ACC112 (cell line): Measurements from ENCODE around the gene CCDC88A.

Experiments
- H2AFZ ChIP-seq: fragments of 200-600 bp; sonication (generic); one replicate; pipeline ENCODE4 v1.6.0; 2017; ENCODE audit warnings: antibody characterized with exemption, low read length; ENCODE audit not compliant: unreplicated experiment
- H3K27ac ChIP-seq: fragments of 200-600 bp; sonication (generic); 2 replicates; pipeline ENCODE4 v1.5.1; 2014; ENCODE audit warnings: low read depth, mild to moderate bottlenecking, antibody characterized with exemption, low read length, moderate library complexity
- H3K27me3 ChIP-seq: fragments of 200-600 bp; sonication (generic); 2 replicates; pipeline ENCODE4 v1.6.1; 2014; ENCODE audit warnings: mild to moderate bottlenecking, antibody characterized with exemption, low read length, moderate library complexity, mixed read lengths; ENCODE audit not compliant: insufficient read depth
- H3K36me3 ChIP-seq: fragments of 200-600 bp; sonication (generic); 2 replicates; pipeline ENCODE4 v1.6.1; 2016; ENCODE audit warnings: mild to moderate bottlenecking, antibody characterized with exemption, low read length, moderate library complexity, mixed read lengths; ENCODE audit not compliant: insufficient read depth
- H3K4me1 ChIP-seq: fragments of 200-600 bp; sonication (generic); one replicate; pipeline ENCODE4 v1.6.1; 2016; ENCODE audit warnings: low read length, mixed read lengths; ENCODE audit not compliant: insufficient read depth, unreplicated experiment, control insufficient read depth
- H3K4me3 ChIP-seq: fragments of 200-600 bp; sonication (generic); 2 replicates; pipeline ENCODE4 v1.5.1; 2014; ENCODE audit warnings: mild to moderate bottlenecking, low read depth, low read length
- H3K79me2 ChIP-seq: fragments of 200-600 bp; sonication (generic); one replicate; pipeline ENCODE4 v1.6.0; 2016; ENCODE audit warnings: low read length; ENCODE audit not compliant: control insufficient read depth, unreplicated experiment, insufficient read depth

The CCDC88A gene

DNA sequence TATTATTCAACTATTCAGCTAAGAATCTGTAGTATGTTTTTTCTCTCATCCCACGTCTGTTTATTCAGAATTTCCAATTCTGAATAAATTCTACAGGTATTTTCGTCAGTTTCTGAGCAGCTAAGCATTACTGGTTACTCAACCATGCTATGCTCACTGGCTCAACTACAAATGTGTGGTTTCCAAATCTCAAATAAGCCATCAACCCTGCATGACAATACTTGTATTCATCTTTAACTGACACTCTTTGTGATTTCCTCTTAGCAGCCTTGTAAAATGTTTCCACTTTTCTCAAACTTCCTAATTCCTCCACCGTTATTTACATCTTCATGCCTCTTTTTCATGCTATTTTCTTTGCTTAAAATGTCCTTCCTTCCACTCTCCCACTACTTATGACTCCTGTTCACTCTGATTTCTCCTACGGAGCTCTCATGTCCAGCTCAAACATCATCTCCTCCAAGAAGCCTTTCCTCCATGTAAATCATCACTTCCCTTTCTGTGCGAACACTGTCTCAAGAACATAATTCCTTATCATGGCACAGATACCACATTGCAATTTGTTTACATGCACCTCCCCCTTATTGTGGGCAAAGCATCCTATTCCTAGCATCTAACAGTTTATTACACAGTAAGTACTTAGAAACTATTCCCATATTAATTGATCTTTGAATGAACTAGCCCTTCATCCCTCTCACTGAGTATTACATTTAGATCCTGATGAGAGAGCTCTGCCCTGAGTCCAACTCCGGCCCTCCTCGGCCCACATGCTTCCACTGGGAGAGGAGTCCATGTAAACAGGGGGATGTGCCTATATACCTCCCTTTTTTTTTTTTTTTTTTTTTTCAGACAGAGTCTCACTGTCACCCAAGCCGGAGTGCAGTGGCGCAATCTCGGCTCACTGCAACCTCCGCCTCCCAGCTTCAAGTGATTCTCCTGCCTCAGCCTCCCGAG lies 10.5 kb downstream of the CCDC88A start:
- H3K4me1 ChIP-seq, result peaks cover 9% of the 10 kb centered on the region
- no peaks in the 10 kb centered on the region for H3K27me3 ChIP-seq
- H3K4me3 ChIP-seq, result peak overlapping the region; percentile 67
- H3K36me3 ChIP-seq, result peaks cover 6% of the 10 kb centered on the region; the same call in 1 of the 2 replicates
- peaks cover 54% of the 10 kb centered on the region for H3K79me2 ChIP-seq
- peak overlapping the region; percentile 77 for H3K27ac ChIP-seq
- H2AFZ ChIP-seq, result peak overlapping the region; percentile 45

DNA sequence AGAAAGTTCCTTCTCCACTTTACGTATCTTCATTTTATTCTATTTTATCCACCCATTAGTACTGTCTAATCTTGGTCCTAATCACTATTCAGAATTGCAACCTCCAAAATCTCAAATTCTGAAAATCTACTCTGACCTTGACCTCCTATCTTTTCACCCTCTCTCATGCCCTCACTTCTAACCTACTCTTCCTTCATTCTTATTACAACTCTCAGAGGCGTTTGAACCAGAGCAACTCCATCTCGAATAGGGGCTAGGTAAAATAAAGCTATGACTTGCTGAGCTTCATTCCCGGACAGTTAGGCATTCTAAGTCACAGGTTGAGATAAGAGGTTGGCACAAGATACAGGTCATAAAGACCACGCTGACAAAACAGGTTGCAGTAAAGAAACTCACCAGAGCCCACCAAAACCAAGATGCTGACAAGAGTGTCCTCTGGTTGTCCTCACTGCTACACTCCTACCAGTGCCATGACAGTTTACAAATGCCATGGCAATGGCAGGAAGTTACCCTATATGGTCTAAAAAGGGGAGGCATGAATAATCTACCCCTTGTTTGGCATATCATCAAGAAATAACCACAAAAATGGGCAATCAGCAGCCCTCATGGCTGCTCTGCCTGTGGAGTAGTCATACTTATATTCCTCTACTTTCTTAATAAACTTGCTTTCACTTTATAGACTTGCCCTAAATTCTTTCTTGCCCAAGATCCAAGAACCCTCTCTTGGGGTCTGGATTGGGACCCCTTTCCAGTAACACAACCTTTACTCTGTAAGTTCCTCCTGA lies 11.4 kb downstream of the CCDC88A start:
- peak overlapping the region; percentile 67 for H3K4me3 ChIP-seq

DNA sequence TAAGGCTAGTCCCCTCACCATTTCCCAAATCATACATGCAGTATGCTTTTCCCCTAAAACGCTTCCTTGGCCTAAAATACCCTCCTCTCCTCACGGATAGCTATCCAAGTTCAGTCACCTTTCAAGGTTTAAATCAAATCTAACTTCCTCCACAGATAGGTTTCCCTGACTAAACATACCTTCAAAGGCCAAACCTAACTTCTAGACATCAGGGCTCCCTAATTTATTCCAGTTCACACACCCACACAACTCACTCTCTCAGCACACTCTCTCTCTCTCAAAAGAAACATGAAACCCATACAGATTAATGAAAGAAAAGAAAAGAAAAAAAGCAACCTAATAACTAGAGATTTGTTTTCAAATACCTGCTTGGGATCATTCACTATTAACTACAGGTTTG lies 14.5 kb downstream of the CCDC88A start:
- Histone ChIP-seq H3K27ac (no peak overlapping the region), H3K4me1 (peaks cover 12% of the 10 kb centered on the region), H2AFZ (no peak overlapping the region), H3K79me2 (peaks cover 38% of the 10 kb centered on the region), H3K4me3 (no peak overlapping the region), H3K36me3 (peaks cover 10% of the 10 kb centered on the region), H3K27me3 (no peaks in the 10 kb centered on the region)

More for the DNA sequence above, 11.4 kb downstream of the CCDC88A start:
- H3K27me3 ChIP-seq, result no peaks in the 10 kb centered on the region
- peak overlapping the region; percentile 45 for H2AFZ ChIP-seq
- H3K27ac ChIP-seq, result peak overlapping the region; percentile 77
- H3K4me1 ChIP-seq, result peaks cover 9% of the 10 kb centered on the region
- H3K79me2 ChIP-seq, result peaks cover 52% of the 10 kb centered on the region
- peaks cover 13% of the 10 kb centered on the region; the same call in 1 of the 2 replicates for H3K36me3 ChIP-seq

DNA sequence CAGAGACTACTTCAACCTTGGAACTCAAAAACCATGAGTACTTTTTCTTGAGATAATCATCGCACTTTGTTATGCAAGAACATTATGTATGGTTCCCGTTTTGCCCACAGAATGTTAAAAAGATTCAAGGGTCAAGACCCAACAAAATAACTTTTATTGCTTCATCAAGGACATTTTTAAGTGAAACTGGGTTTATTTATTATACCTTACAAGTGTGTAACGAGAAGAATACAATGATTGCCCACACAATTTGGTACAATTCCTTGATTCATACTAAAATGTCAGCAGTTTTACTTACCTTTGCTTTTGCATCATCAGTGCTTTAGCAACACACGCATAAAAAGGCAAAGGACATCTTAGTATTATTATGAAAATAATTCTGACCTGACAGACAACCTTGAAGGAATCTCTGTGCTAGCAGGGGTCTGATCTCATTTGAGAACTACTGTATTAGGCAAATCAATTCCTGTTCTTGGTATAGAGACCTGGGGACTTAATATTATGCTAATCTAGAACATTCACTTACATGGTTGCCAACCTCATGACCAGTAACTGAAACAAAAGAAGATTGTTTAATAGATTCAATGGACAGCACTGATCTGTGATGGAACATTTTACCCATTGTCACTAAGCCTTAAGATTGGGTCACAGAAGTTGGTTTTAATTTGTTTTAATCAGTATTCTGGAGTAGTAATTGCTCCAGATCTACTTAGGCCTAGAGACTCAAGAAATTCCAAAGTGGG lies 16.2 kb downstream of the CCDC88A start:
- H3K27me3 ChIP-seq, result no peaks in the 10 kb centered on the region
- no peak overlapping the region for H3K27ac ChIP-seq
- no peak overlapping the region for H3K4me3 ChIP-seq
- peaks cover 10% of the 10 kb centered on the region for H3K36me3 ChIP-seq
- H3K79me2 ChIP-seq, result peaks cover 27% of the 10 kb centered on the region
- no peak overlapping the region for H2AFZ ChIP-seq
- peaks cover 5% of the 10 kb centered on the region for H3K4me1 ChIP-seq

DNA sequence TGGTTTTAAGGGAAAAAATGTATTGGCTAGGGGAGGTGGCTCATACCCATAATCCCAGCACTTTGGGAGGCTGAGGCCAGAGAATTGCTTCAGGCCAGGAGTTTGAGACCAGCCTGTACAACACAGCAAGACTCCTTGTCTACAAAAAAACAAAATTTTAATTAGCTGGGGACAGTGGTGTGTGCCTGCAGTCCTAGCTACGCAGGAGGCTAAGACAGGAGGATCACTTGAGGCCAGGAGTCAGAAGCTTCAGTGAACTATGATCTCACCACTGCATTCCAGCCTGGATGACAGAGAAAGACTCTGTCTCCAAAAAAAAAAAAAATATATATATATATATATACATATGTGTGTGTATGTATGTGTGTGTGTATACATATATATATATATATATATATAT lies 18.5 kb downstream of the CCDC88A start:
- Histone ChIP-seq H3K36me3 (peaks cover 10% of the 10 kb centered on the region), H3K27me3 (no peaks in the 10 kb centered on the region), H3K79me2 (peaks cover 15% of the 10 kb centered on the region), H3K4me3 (no peak overlapping the region), H2AFZ (no peak overlapping the region), H3K27ac (no peak overlapping the region), H3K4me1 (peaks cover 5% of the 10 kb centered on the region)

DNA sequence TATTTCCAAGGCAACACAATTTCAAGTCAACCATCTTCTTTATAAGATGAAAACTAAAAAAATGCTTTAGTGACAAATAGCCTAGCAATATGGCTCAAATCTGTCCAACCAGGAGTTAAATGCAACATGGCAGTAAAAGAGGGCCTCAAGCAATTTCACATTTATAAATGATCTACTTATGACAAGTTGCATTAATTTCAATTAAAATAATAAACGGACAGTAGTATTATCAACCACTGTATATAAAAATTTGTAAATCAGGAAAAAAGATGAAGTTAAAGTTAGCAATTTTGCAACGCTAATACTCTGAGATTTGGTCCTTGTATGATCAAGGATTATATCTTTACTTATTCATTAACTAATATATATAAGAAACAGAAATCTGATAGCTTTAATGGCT lies 19.3 kb downstream of the CCDC88A start:
- H3K27me3 ChIP-seq, result no peaks in the 10 kb centered on the region
- no peak overlapping the region for H3K4me3 ChIP-seq
- H2AFZ ChIP-seq, result no peak overlapping the region
- no peak overlapping the region for H3K27ac ChIP-seq
- peaks cover 21% of the 10 kb centered on the region for H3K79me2 ChIP-seq
- peaks cover 10% of the 10 kb centered on the region for H3K36me3 ChIP-seq
- peaks cover 5% of the 10 kb centered on the region for H3K4me1 ChIP-seq

DNA sequence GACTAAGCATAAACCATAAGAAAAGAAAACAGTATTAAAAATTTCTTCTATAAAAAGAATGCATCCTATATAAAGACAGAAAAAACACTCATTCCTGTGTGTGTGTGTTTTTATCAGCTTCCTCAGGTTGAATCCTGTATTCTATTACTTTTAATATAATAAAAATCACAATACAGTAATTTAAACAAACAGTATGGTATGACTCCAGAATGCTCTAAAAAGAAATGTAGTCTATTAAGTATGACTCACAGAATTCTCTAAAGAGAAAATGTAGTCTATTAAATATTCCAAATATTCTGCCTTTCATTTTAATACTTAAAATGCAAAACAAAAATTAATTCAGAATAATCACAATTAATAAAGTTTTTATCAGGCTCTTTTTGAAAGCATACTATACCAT lies 19.8 kb downstream of the CCDC88A start:
- Histone ChIP-seq H3K4me1 (peaks cover 5% of the 10 kb centered on the region), H2AFZ (no peak overlapping the region), H3K4me3 (no peak overlapping the region), H3K27ac (no peak overlapping the region), H3K27me3 (no peaks in the 10 kb centered on the region), H3K79me2 (peaks cover 22% of the 10 kb centered on the region), H3K36me3 (peaks cover 10% of the 10 kb centered on the region)

DNA sequence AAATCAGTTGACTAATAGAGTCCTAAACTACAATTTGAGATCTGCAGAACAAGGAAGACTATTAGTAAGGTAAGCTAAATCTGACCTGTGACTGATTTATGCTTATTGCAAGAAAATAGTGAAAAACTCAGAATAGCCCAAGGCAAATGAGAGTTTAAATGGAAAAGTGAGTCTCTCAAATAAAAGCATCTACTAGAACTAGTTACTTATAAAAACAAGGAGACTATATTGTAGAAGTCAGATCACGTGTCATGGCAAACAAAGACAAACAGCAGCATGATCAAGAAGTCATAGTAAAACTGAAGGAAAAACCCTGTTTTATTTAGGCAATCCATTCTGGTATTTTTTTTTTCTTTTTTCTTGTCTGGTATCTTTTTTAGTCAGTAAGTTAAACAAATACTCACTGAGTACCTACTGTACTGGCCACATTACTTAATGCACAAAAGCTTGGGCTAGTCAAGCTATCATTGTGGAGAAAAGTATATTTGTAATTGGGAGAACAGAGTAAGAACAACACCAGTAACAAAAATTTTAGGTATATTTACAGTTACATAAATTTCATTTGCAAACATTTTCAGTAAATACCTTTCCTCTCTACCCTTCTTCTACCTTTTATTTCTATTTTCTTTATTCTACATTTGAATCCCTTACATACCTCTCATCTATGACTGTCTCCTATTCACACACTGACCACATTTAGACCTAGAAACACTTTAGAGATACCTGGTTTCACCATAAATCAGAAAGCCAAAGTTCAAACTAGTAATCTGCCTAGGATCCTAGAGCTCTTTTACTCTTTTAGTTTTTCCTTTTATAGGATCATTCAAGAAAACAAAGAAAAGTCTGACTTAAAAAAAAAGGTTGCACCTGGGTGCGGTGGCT lies 23.7 kb downstream of the CCDC88A start:
- Histone ChIP-seq H3K27ac (no peak overlapping the region), H3K79me2 (peaks cover 11% of the 10 kb centered on the region), H3K27me3 (no peaks in the 10 kb centered on the region), H3K36me3 (peaks cover 5% of the 10 kb centered on the region), H3K4me1 (peaks cover 5% of the 10 kb centered on the region), H2AFZ (no peak overlapping the region), H3K4me3 (no peak overlapping the region)

DNA sequence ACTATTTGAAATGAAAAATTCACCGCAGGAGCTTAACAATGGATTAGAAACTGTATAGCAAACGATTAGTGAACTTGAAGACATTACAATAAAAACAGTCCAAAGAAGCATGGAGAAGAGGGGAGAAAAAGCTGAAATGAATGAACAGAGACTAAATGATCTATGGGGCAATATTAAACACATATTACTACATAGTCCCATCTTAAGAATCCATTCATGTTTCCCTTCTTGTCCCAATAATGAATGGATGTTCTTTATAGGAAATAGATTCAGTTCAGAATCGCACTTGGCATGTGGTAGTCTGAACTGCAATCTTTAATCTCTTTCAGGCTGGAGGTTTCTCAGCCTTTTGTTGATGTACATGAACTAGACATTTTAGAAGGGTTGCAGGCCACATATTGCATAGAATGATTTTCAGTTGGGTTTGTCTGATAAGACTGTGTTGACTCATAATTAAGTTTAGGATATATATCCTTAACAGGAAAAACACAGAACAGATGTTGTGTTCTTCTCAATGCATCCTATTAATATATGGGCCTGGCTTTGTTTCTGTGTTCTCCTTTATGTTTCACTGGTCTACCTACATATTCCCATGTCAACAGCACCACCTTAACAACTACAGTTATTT lies 27.9 kb downstream of the CCDC88A start:
- H3K27me3 ChIP-seq, result no peaks in the 10 kb centered on the region
- H3K36me3 ChIP-seq, result peaks cover 5% of the 10 kb centered on the region
- peaks cover 22% of the 10 kb centered on the region for H3K79me2 ChIP-seq
- no peak overlapping the region for H3K4me3 ChIP-seq
- no peak overlapping the region for H3K27ac ChIP-seq
- no peaks in the 10 kb centered on the region for H3K4me1 ChIP-seq
- no peak overlapping the region for H2AFZ ChIP-seq
